Type B pancreatic cell (in vitro differentiated cells): ENCODE measurements around the gene UBE4B. TPM values are rescaled to one million over a fixed set of nuclear protein-coding genes. Genes with fewer than 3 reads are reported as not detected.

Source experiments
- DNase-seq: peaks from one replicate; pipeline ENCODE4 v3.0.0; 2021; ENCODE audit warnings: mixed read lengths; ENCODE audit not compliant: unreplicated experiment; ENCODE audit errors: extremely low spot score
- H3K27ac Mint-ChIP-seq: 2 replicates; pipeline ENCODE4 v1.8.0; 2021; ENCODE audit warnings: mild to moderate bottlenecking, mixed read lengths
- H3K27me3 Mint-ChIP-seq: 2 replicates; pipeline ENCODE4 v1.8.0; 2021; ENCODE audit warnings: mixed read lengths
- H3K36me3 Mint-ChIP-seq: 2 replicates; pipeline ENCODE4 v1.8.0; 2021; ENCODE audit warnings: mixed read lengths
- H3K4me1 Mint-ChIP-seq: one replicate; pipeline ENCODE4 v1.8.0; 2021; ENCODE audit warnings: mixed read lengths; ENCODE audit not compliant: unreplicated experiment
- H3K4me3 Mint-ChIP-seq: 2 replicates; pipeline ENCODE4 v1.8.0; 2021; ENCODE audit warnings: mild to moderate bottlenecking, mixed read lengths
- H3K9me3 Mint-ChIP-seq: 2 replicates; pipeline ENCODE4 v1.8.0; 2021; ENCODE audit warnings: mixed read lengths
- total RNA-seq: library from RNA; stranded (reverse); gene quantifications from 2 replicates; pipeline ENCODE4 v1.2.1, GENCODE V29; 2021; ENCODE audit warnings: low replicate concordance
- TF ChIP-seq, protein P1 (sequence below): fragments of 200-600 bp; sonication (generic); conservative IDR thresholded peaks from 2 replicates; pipeline ENCODE4 v1.5.0; 2021; ENCODE audit warnings: antibody characterized with exemption, mild to moderate bottlenecking

The UBE4B gene
- total RNA-seq, 1 donor from 2014 or later, result 55.1 TPM

DNA sequence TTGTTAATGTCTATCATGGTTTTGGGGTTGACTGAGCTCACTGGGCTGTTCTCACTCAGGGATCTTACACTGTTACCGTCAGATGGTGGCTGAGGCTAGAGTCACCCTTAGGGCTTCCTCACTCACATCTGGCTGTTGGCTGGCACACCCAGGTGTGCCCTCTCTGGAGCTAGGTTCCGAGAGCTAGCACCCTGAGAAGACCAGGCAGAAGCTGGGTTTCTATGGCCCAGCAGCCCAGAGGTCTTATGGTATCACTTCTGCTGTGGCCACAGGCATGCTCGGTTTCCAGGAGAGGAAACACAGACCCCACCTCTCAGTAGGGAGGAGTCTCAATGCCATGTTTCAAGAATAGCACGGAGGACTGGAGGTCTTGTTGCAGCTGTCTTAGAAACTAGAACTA lies 156.9 kb downstream of the UBE4B start:
- Mint-ChIP-seq H3K27me3 (no peaks in the 10 kb centered on the region), H3K4me3 (no peak overlapping the region), H3K4me1 (peaks cover 10% of the 10 kb centered on the region), H3K27ac (peak overlapping the region; percentile 67), H3K36me3 (peaks cover 4% of the 10 kb centered on the region), H3K9me3 (no peaks in the 10 kb centered on the region)
- TF ChIP-seq, protein P1, sequence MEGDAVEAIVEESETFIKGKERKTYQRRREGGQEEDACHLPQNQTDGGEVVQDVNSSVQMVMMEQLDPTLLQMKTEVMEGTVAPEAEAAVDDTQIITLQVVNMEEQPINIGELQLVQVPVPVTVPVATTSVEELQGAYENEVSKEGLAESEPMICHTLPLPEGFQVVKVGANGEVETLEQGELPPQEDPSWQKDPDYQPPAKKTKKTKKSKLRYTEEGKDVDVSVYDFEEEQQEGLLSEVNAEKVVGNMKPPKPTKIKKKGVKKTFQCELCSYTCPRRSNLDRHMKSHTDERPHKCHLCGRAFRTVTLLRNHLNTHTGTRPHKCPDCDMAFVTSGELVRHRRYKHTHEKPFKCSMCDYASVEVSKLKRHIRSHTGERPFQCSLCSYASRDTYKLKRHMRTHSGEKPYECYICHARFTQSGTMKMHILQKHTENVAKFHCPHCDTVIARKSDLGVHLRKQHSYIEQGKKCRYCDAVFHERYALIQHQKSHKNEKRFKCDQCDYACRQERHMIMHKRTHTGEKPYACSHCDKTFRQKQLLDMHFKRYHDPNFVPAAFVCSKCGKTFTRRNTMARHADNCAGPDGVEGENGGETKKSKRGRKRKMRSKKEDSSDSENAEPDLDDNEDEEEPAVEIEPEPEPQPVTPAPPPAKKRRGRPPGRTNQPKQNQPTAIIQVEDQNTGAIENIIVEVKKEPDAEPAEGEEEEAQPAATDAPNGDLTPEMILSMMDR, result no peak
- DNase-seq, result no peak

- no peaks in the 10 kb centered on the region for H3K36me3 Mint-ChIP-seq
- TF ChIP-seq, protein P1, result no peak
Observed at GRCh38 chr1:10192263-10192662, 159.5 kb downstream of the UBE4B start.

GRCh38 chr1:10193288-10193687 lies 160.5 kb downstream of the UBE4B start:
- H3K9me3 Mint-ChIP-seq, result no peaks in the 10 kb centered on the region
- no peak overlapping the region for H3K4me3 Mint-ChIP-seq
- no peak overlapping the region for H3K27ac Mint-ChIP-seq

More at GRCh38 chr1:10192263-10192662, 159.5 kb downstream of the UBE4B start:
- Mint-ChIP-seq H3K27ac (no peak overlapping the region), H3K4me1 (no peaks in the 10 kb centered on the region), H3K4me3 (no peak overlapping the region), H3K27me3 (no peaks in the 10 kb centered on the region), H3K9me3 (no peaks in the 10 kb centered on the region)
- DNase-seq, result no peak

DNA sequence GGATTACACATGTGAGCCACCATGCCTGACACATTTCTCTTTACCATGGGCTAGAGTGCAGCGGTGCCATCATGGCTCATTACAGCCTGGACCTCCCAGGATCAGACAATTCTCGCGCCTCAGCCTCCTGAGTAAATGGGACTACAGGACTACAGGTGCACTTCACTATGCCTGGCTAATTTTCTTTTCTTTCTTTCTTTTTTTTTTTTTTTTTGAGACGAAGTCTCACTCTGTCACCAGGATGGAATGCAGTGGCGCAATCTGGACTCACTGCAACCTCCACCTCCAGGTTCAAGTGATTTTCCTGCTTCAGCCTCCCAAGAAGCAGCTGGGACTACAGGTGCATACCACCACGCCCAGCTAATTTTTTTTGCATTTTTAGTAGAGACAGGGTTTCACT lies 162.8 kb downstream of the UBE4B start:
- Mint-ChIP-seq H3K27ac (peak overlapping the region; percentile 55), H3K4me3 (no peak overlapping the region), H3K9me3 (no peaks in the 10 kb centered on the region), H3K27me3 (no peaks in the 10 kb centered on the region), H3K4me1 (no peaks in the 10 kb centered on the region), H3K36me3 (no peaks in the 10 kb centered on the region)
- TF ChIP-seq, protein P1, result no peak
- no peak for DNase-seq

More at GRCh38 chr1:10193288-10193687, 160.5 kb downstream of the UBE4B start:
- no peaks in the 10 kb centered on the region for H3K27me3 Mint-ChIP-seq
- no peaks in the 10 kb centered on the region for H3K36me3 Mint-ChIP-seq
- H3K4me1 Mint-ChIP-seq, result no peaks in the 10 kb centered on the region
- TF ChIP-seq, protein P1, result no peak
- DNase-seq, result no peak

GRCh38 chr1:10196976-10197375 lies 164.2 kb downstream of the UBE4B start:
- DNase-seq, result no peak
- Mint-ChIP-seq H3K36me3 (no peaks in the 10 kb centered on the region), H3K27ac (no peak overlapping the region), H3K4me1 (no peaks in the 10 kb centered on the region), H3K27me3 (no peaks in the 10 kb centered on the region), H3K9me3 (no peaks in the 10 kb centered on the region), H3K4me3 (no peak overlapping the region)
- TF ChIP-seq, protein P1, result no peak

GRCh38 chr1:10200620-10201019 lies 167.9 kb downstream of the UBE4B start:
- H3K4me3 Mint-ChIP-seq, result no peak overlapping the region
- no peak for DNase-seq
- H3K36me3 Mint-ChIP-seq, result no peaks in the 10 kb centered on the region
- no peaks in the 10 kb centered on the region for H3K9me3 Mint-ChIP-seq
- H3K27ac Mint-ChIP-seq, result no peak overlapping the region
- H3K4me1 Mint-ChIP-seq, result no peaks in the 10 kb centered on the region
- no peaks in the 10 kb centered on the region for H3K27me3 Mint-ChIP-seq
- TF ChIP-seq, protein P1, result no peak
